BJ (cell line): ENCODE data around the gene RALGDS. TPM values are rescaled to one million over a fixed set of nuclear protein-coding genes. Genes with fewer than 3 reads are reported as not detected.

ENCODE experiments used
- CTCF ChIA-PET: fragments of 350-600 bp; formaldehyde crosslinking; extraction: SDS; loops from one replicate; lab custom pipeline; 2021; ENCODE audit warnings: antibody characterized with exemption, inconsistent platforms; lab: Yijun Ruan, JAX
- POLR2A ChIA-PET: fragments of 300-600 bp; sonication (Branson Sonifier 250); formaldehyde crosslinking; extraction: SDS; loops from one replicate; lab custom pipeline; 2021; ENCODE audit warnings: antibody characterized with exemption; lab: Charles Lee
- DNase-seq: peaks from one replicate; pipeline ENCODE4 v3.0.0-alpha.2; 2011; ENCODE audit warnings: low read depth
- H3K27me3 ChIP-seq: 2 replicates; pipeline ENCODE4 v1.6.0; 2011; ENCODE audit warnings: low read length; ENCODE audit not compliant: control insufficient read depth, insufficient read depth
- H3K36me3 ChIP-seq: 2 replicates; pipeline ENCODE4 v1.5.1; 2011; ENCODE audit warnings: low read length; ENCODE audit not compliant: control insufficient read depth, insufficient read depth
- H3K4me3 ChIP-seq: 2 replicates; pipeline ENCODE4 v1.5.1; 2011; ENCODE audit warnings: low read depth, mild to moderate bottlenecking, control low read depth, low read length
- polyA plus RNA-seq: library from polyadenylated mRNA; depleted of rRNA; stranded (reverse); fragments of >200 nt; gene quantifications from 2 replicates; pipeline ENCODE4 v1.2.3, GENCODE V29; 2011
- TF ChIP-seq, protein P1 (sequence below): IDR thresholded peaks from 2 replicates; pipeline ENCODE4 v1.5.1; 2011; ENCODE audit warnings: low read depth, mild to moderate bottlenecking, control low read depth, inconsistent platforms, low read length, moderate library complexity; ENCODE audit not compliant: insufficient read depth

Gene RALGDS
- polyA plus RNA-seq, 1 experiment: 25.1 TPM

DNA sequence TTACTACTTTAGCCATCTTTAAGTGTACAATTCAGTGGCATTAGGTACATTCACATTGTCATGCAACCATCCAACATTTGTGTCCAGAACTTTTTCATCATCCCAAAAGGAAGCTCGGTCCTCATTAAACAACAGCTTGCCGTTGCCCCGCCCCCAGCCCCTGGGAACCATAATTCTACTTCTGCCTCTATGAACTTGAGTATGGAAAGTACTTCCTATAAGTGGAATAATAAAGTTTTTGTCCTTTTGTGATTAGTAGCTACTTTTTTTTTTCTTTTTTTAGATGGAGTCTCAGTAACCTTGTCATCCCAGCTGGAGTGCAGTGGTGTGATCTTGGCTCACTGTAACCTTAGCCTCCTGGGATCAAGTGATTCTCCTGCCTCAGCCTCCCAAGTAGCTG lies 37.7 kb upstream of the RALGDS start:
- POLR2A ChIA-PET: no interaction called here
- Histone ChIP-seq H3K36me3 (no peaks in the 10 kb centered on the region; the same call in 1 of the 2 replicates), H3K27me3 (no peaks in the 10 kb centered on the region), H3K4me3 (no peak overlapping the region)
- TF ChIP-seq, protein P1, sequence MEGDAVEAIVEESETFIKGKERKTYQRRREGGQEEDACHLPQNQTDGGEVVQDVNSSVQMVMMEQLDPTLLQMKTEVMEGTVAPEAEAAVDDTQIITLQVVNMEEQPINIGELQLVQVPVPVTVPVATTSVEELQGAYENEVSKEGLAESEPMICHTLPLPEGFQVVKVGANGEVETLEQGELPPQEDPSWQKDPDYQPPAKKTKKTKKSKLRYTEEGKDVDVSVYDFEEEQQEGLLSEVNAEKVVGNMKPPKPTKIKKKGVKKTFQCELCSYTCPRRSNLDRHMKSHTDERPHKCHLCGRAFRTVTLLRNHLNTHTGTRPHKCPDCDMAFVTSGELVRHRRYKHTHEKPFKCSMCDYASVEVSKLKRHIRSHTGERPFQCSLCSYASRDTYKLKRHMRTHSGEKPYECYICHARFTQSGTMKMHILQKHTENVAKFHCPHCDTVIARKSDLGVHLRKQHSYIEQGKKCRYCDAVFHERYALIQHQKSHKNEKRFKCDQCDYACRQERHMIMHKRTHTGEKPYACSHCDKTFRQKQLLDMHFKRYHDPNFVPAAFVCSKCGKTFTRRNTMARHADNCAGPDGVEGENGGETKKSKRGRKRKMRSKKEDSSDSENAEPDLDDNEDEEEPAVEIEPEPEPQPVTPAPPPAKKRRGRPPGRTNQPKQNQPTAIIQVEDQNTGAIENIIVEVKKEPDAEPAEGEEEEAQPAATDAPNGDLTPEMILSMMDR: no peak
- DNase-seq: no peak
- CTCF ChIA-PET: interaction anchor here (0.6 to 8.4 kb wide), 6 partner anchors 8 to 136 kb away, joined by 3 to 54 read pairs (median 4); no protein-coding TSS in a partner anchor

DNA sequence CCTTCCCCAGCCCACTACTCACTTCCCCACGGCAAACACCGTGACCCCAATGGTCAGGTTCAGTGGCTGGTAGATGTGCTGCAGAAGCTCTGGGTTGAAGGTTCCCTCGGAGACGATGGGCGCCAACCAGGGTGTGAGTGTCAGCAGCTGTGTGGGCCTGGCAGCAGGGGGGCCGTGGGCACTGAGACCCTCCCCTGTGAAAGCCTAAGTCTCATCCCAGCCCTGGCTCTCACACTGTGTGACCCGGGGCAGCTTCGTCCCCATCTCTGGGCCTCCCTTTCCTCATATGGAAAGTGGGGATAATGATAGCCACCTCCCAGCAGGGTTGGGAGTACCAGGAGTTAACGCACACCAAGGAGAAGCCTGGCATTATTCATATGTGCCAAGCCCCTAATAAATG lies 34.1 kb upstream of the RALGDS start:
- Histone ChIP-seq H3K36me3 (no peaks in the 10 kb centered on the region; the same call in 1 of the 2 replicates), H3K27me3 (no peaks in the 10 kb centered on the region), H3K4me3 (no peak overlapping the region)
- TF ChIP-seq, protein P1: no peak
- no peak for DNase-seq
- CTCF ChIA-PET: interaction anchor here (1.0 to 8.4 kb wide), 5 partner anchors 10 to 133 kb away, joined by 3 to 54 read pairs (median 3); no protein-coding TSS in a partner anchor
- POLR2A ChIA-PET: no interaction called here

DNA sequence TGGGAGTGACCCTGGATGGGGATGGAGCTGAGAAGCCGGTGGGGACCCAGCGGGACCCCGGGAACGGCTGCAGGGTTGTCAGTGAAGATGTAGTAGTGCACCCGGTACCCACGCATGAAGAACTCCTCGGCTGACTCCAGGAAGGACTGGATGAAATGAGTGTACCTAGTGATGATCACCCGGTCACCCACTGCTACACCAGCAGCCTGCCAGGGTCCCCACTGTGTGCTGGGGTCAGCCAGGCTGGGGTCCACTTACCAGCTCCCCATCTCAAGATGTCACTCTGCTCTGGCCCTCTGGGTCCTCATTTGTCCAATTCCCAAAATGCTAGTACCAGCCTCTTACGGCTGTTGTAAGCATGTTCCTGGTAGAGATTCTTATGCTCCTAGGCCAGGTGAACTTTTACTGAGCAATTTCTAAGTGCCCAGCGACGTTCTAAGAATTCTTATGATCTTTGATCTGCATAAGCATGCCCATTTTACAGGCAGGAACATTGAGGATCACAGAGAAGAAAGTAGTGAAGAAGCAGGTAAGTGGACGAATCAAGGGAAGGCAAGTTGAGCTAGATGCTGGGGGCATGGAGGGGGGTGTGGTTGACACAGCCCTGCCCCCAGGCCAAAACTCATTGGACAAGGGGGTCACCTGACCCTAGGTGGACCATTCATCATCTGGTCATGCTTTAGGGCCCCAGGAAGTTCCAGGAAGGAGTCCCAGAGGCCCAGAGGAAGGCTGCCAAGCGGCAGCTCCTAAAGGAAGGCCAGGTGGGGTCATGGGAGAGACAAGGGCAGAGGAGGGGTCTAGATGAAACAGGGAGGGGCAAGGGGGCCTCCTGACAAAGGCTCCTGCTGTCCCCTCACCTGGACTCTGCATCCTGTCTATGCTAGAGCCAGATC lies 33.3 kb upstream of the RALGDS start:
- TF ChIP-seq, protein P1: no peak
- Histone ChIP-seq H3K36me3 (no peaks in the 10 kb centered on the region), H3K4me3 (no peak overlapping the region), H3K27me3 (no peaks in the 10 kb centered on the region)
- CTCF ChIA-PET: interaction anchor here (1.0 to 11.8 kb wide), 4 partner anchors 9 to 132 kb away, joined by 3 to 505 read pairs (median 29); partner anchors contain the start of gene RALGDS
- POLR2A ChIA-PET: no interaction called here
- DNase-seq: no peak

DNA sequence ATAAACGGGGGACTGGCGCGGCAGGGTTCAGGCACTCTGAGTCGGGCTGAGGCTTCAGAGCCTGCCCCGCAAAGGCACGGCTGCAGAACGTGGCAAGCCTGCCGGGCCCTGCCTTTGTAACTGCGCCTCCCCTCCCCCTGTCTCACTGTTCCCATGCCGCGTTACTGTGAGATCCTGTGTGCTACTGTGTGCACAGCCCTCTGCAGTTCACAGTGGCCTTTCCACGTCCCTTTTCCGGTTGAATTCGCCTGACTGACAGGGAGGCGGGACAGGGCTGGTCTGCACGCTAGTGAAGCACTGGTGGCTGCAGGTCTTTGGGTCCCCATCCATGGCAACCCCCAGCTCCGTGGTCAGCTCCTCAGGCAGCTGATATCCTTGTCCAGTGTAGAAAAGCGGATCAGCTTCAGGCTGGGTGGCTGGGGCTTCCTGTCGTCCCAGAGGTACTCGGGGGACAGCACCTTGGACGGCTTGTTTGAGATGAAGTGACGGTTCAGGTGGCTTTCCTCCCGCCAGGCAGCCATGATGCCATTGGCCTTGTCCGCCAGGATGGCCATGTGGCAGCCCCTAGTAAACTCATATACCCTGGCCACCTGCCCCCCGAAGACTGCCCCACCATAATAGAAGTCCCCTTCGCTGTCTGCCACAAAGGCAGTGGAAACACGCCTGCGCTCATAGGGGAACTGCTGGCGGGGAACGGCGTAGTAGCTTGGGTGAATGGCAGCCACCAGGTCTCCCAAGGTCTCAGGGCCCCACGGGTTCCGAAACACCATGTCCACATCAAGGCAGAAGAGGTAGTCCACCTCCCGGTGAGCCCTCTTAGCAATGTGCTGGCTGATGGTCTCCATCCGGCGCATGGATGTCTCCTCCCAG lies 32.4 kb upstream of the RALGDS start:
- ChIA-PET POLR2A (no interaction called here), CTCF (interaction anchor here (1.3 to 11.8 kb wide), 3 partner anchors 8 to 131 kb away, joined by 3 to 505 read pairs (median 54); partner anchors contain the start of gene RALGDS)
- Histone ChIP-seq H3K27me3 (no peaks in the 10 kb centered on the region), H3K36me3 (no peaks in the 10 kb centered on the region), H3K4me3 (no peak overlapping the region)
- TF ChIP-seq, protein P1: no peak
- no peak for DNase-seq
